Left lung (tissue), 10 donors: ENCODE measurements around the gene SMC3. TPM values are rescaled to one million over a fixed set of nuclear protein-coding genes. Genes with fewer than 3 reads are reported as not detected.

Experiments
- ATAC-seq: fragments of 200-7000 bp; cut with Tn5 transposase; one replicate; pipeline ENCODE4 v1.9.1; 2020; ENCODE audit warnings: moderate library complexity
- DNase-seq, 4 donors: peaks; one replicate each; pipeline ENCODE4 v3.0.0-alpha.2; 2013 to 2020
- H3K27ac ChIP-seq, 2 donors: fragments of 200-600 bp; sonication (generic) in 1 of 2; one replicate each; pipeline versions ENCODE4 v1.5.0 to v1.8.0; 2020 to 2021
- H3K27me3 ChIP-seq, 2 donors: fragments of 200-600 bp; sonication (generic) in 1 of 2; one replicate each; pipeline versions ENCODE4 v1.5.0 to v1.8.0; 2020 to 2021
- H3K36me3 ChIP-seq, 2 donors: fragments of 200-600 bp; sonication (generic) in 1 of 2; one replicate each; pipeline versions ENCODE4 v1.5.0 to v1.8.0; 2020 to 2021
- H3K4me1 ChIP-seq, 2 donors: fragments of 200-600 bp; one replicate each; pipeline ENCODE4 v1.8.0; 2021
- H3K4me3 ChIP-seq, 2 donors: fragments of 200-600 bp; sonication (generic) in 1 of 2; one replicate each; pipeline versions ENCODE4 v1.5.0 to v1.8.0; 2020 to 2021; ENCODE audit warnings: mild to moderate bottlenecking in 1 of 2
- H3K9me3 ChIP-seq, 2 donors: fragments of 200-600 bp; sonication (generic) in 1 of 2; one replicate each; pipeline versions ENCODE4 v1.5.0 to v1.8.0; 2020 to 2021
- CTCF ChIP-seq, 2 donors: fragments of 200-600 bp; sonication (generic) in 1 of 2; IDR thresholded peaks; one replicate each; pipeline versions ENCODE4 v1.5.0 to v1.8.0; 2021; ENCODE audit warnings: antibody characterized with exemption in 2 of 2
- intact Hi-C, 2 donors: fragments of 100-400 bp; cut with DNase I; formaldehyde crosslinking; loops; one replicate each; pipeline versions ENCODE4 v1.11.2 to v1.14.2; 2022
- polyA plus RNA-seq, 6 donors: library from polyadenylated mRNA; unstranded; fragments of 120-200 nt; gene quantifications; one replicate each; pipeline ENCODE4 v1.2.1, GENCODE V29; 2013; ENCODE audit not compliant: insufficient read length in 6 of 6
- total RNA-seq, 2 donors: library from RNA; stranded (reverse); fragmentation: NEBNext Ultra II Directional; extraction: Animal tissue kit (Norgen Biotek cat#: 25700); gene quantifications; one replicate each; pipeline ENCODE4 v1.2.1, GENCODE V29; 2021
- donor health status: DM: no; HTN: yes; CAD: no.
- donor health status: DM: no; HTN: no; CAD: no.

Gene SMC3
- total and polyA plus RNA-seq, 8 donors, result 26.6 to 94.4 (median 77.6) TPM

- H3K9me3 ChIP-seq, result no peaks in the 10 kb centered on the region
Measured at GRCh38 chr10:110546077-110546476, 21.4 kb upstream of the SMC3 start.

GRCh38 chr10:110546499-110547110, 20.9 kb upstream of the SMC3 start:
- DNase-seq (no peak), ATAC-seq (no peak)
- H3K4me1 ChIP-seq, result peaks cover 0 to 21% of the 10 kb centered on the region in 2 donors
- intact Hi-C loops, result loop anchor here in 1 of 2 donors (5.0 kb wide), 2 partner anchors 194 to 234 kb away; no protein-coding TSS in a partner anchor
- no peaks in the 10 kb centered on the region for H3K36me3 ChIP-seq
- H3K27me3 ChIP-seq, result peaks cover 4 to 5% of the 10 kb centered on the region in 2 donors
- TF ChIP-seq CTCF (IDR thresholded peaks at IDR 0.05), result no peak
- no peak overlapping the region for H3K4me3 ChIP-seq
- no peak overlapping the region for H3K27ac ChIP-seq
- H3K9me3 ChIP-seq, result no peaks in the 10 kb centered on the region

More at GRCh38 chr10:110546077-110546476, 21.4 kb upstream of the SMC3 start:
- no peak for DNase-seq
- Histone ChIP-seq H3K36me3 (no peaks in the 10 kb centered on the region), H3K4me1 (peaks cover 0 to 21% of the 10 kb centered on the region in 2 donors), H3K27me3 (peaks cover 4 to 5% of the 10 kb centered on the region in 2 donors), H3K4me3 (no peak overlapping the region), H3K27ac (no peak overlapping the region)
- intact Hi-C loops, result loop anchor here in 1 of 2 donors (5.0 kb wide), 2 partner anchors 194 to 234 kb away; no protein-coding TSS in a partner anchor
- TF ChIP-seq CTCF (IDR thresholded peaks at IDR 0.05), result no peak
- ATAC-seq, result peak; percentile 8

- no peak overlapping the region for H3K27ac ChIP-seq
- DNase-seq (peak in 2 of 4 donors; percentile 57 to 68), ATAC-seq (peak; percentile 74)
- H3K4me1 ChIP-seq, result peaks cover 0 to 21% of the 10 kb centered on the region in 2 donors
- H3K36me3 ChIP-seq, result no peaks in the 10 kb centered on the region
- TF ChIP-seq CTCF (IDR thresholded peaks at IDR 0.05), result peak; percentile 74 to 82
- no peak overlapping the region for H3K4me3 ChIP-seq
- intact Hi-C loops, result loop anchor here in 1 of 2 donors (5.0 kb wide), 2 partner anchors 195 to 235 kb away; no protein-coding TSS in a partner anchor
- no peaks in the 10 kb centered on the region for H3K9me3 ChIP-seq
- H3K27me3 ChIP-seq, result peaks cover 4 to 5% of the 10 kb centered on the region in 2 donors
Measured at GRCh38 chr10:110547139-110547761, 20.2 kb upstream of the SMC3 start.

- peaks cover 0 to 21% of the 10 kb centered on the region in 2 donors for H3K4me1 ChIP-seq
- H3K27ac ChIP-seq, result no peak overlapping the region
- DNase-seq (no peak), ATAC-seq (no peak)
- intact Hi-C loops, result loop anchor here in 1 of 2 donors (5.0 kb wide), 2 partner anchors 196 to 236 kb away; no protein-coding TSS in a partner anchor
- H3K36me3 ChIP-seq, result no peaks in the 10 kb centered on the region
- no peak for TF ChIP-seq CTCF (IDR thresholded peaks at IDR 0.05)
- H3K9me3 ChIP-seq, result no peaks in the 10 kb centered on the region
- peaks cover 4 to 5% of the 10 kb centered on the region in 2 donors for H3K27me3 ChIP-seq
- H3K4me3 ChIP-seq, result no peak overlapping the region
Measured at GRCh38 chr10:110548002-110548401, 19.5 kb upstream of the SMC3 start.

GRCh38 chr10:110549211-110549610, 18.3 kb upstream of the SMC3 start:
- Histone ChIP-seq H3K9me3 (no peaks in the 10 kb centered on the region), H3K4me3 (no peak overlapping the region), H3K27ac (no peak overlapping the region), H3K36me3 (no peaks in the 10 kb centered on the region), H3K4me1 (peaks cover 0 to 21% of the 10 kb centered on the region in 2 donors), H3K27me3 (peaks cover 4 to 5% of the 10 kb centered on the region in 2 donors)
- intact Hi-C loops, result loop anchor here in 1 of 2 donors (5.0 kb wide), 2 partner anchors 197 to 237 kb away; no protein-coding TSS in a partner anchor
- DNase-seq (no peak), ATAC-seq (no peak)
- TF ChIP-seq CTCF (IDR thresholded peaks at IDR 0.05), result no peak
